Activated CD4-positive, alpha-beta T cell treated with anti-CD3 and anti-CD28 coated beads for 36 hours (primary cell): Measurements from ENCODE around the gene PDXDC1. TPM values are rescaled to one million over a fixed set of nuclear protein-coding genes. Genes with fewer than 3 reads are reported as not detected.
"Not testable (repeated sequence)": the region's sequence is repeated elsewhere in the genome, so short reads cannot be mapped to it uniquely, and the experiment has no call there.

Experiments
- ATAC-seq: fragments of 200-7000 bp; cut with Tn5 transposase; one replicate; pipeline ENCODE4 v1.10.0; 2021; ENCODE audit warnings: mild to moderate bottlenecking, moderate library complexity
- CTCF ChIA-PET: fragments of 350-600 bp; sonication (Branson Sonifier 250); formaldehyde crosslinking; loops from one replicate; lab custom pipeline; 2021; ENCODE audit warnings: antibody characterized with exemption; lab: Charles Lee
- POLR2A ChIA-PET: fragments of 350-600 bp; sonication (Branson Sonifier 250); formaldehyde crosslinking; loops from one replicate; lab custom pipeline; 2021; ENCODE audit warnings: antibody characterized with exemption, inconsistent platforms; lab: Charles Lee
- DNase-seq: peaks from one replicate; pipeline ENCODE4 v3.0.0-alpha.2; 2020
- H3K27ac Mint-ChIP-seq: one replicate; pipeline ENCODE4 v1.8.0; 2021; ENCODE audit warnings: mixed read lengths
- H3K27me3 Mint-ChIP-seq: one replicate; pipeline ENCODE4 v1.8.0; 2021; ENCODE audit warnings: mixed read lengths
- H3K36me3 Mint-ChIP-seq: one replicate; pipeline ENCODE4 v1.8.0; 2021; ENCODE audit warnings: low read depth, mixed read lengths
- H3K4me1 Mint-ChIP-seq: one replicate; pipeline ENCODE4 v1.8.0; 2021; ENCODE audit warnings: mixed read lengths
- H3K4me3 Mint-ChIP-seq: one replicate; pipeline ENCODE4 v1.8.0; 2021; ENCODE audit warnings: mild to moderate bottlenecking, moderate library complexity, mixed read lengths
- H3K9me3 Mint-ChIP-seq: one replicate; pipeline ENCODE4 v1.8.0; 2021; ENCODE audit warnings: low read depth, mixed read lengths
- intact Hi-C, 2 experiments: fragments of 100-400 bp; cut with DNase I in 1 of 2; cut with micrococcal nuclease in 1 of 2; formaldehyde crosslinking; loops; one replicate each; pipeline versions ENCODE4 v1.14.2 to v1.15.1; 2022 to 2024; cut with DNase I, micrococcal nuclease
- total RNA-seq, 2 experiments: library from RNA; stranded (reverse); gene quantifications; one replicate each; pipeline ENCODE4 v1.2.3, GENCODE V29; 2021

Gene PDXDC1
- total RNA-seq, 2 experiments from 2014 or later = 50.6 to 53.9 TPM

- no peak for ATAC-seq
- H3K4me3 Mint-ChIP-seq = no peak overlapping the region
- H3K4me1 Mint-ChIP-seq = peaks cover 23% of the 10 kb centered on the region
- no peaks in the 10 kb centered on the region for H3K9me3 Mint-ChIP-seq
- ChIA-PET POLR2A (interaction anchor here (0.6 to 0.8 kb wide), 2 partner anchors 15 to 36 kb away, joined by 4 to 5 read pairs; partner anchors contain the start of gene RRN3), CTCF (interaction anchor here (0.6 to 7.9 kb wide), 3 partner anchors 12 to 430 kb away, joined by 3 to 39 read pairs (median 4); no protein-coding TSS in a partner anchor)
- H3K27me3 Mint-ChIP-seq = no peaks in the 10 kb centered on the region
- DNase-seq = no peak
- H3K27ac Mint-ChIP-seq = no peak overlapping the region
- peaks cover 33% of the 10 kb centered on the region for H3K36me3 Mint-ChIP-seq
- intact Hi-C loops = loop anchor here in 1 of 2 experiments (10.0 kb wide), 3 partner anchors 97 to 587 kb away; partner anchors contain the start of genes BFAR, MARF1 and PARN
These were observed 83.0 kb downstream of the PDXDC1 start for GRCh38 chr16:15057681-15058417.

- ChIA-PET CTCF (interaction anchor here (7.9 kb wide), 1 partner anchor 13 kb away, joined by 39 read pairs; no protein-coding TSS in a partner anchor), POLR2A (no interaction called here)
- intact Hi-C loops = loop anchor here in 1 of 2 experiments (10.0 kb wide), 3 partner anchors 95 to 585 kb away; partner anchors contain the start of genes BFAR, MARF1 and PARN
- Mint-ChIP-seq H3K27ac (no peak overlapping the region), H3K4me3 (no peak overlapping the region), H3K4me1 (peaks cover 18% of the 10 kb centered on the region), H3K36me3 (peaks cover 39% of the 10 kb centered on the region), H3K9me3 (no peaks in the 10 kb centered on the region), H3K27me3 (no peaks in the 10 kb centered on the region)
- no peak for ATAC-seq
- no peak for DNase-seq
These were observed 84.5 kb downstream of the PDXDC1 start for GRCh38 chr16:15059324-15059723.

GRCh38 chr16:15062085-15062810 is 87.4 kb downstream of the PDXDC1 start:
- DNase-seq, H3K4me3 Mint-ChIP-seq, POLR2A ChIA-PET, H3K4me1 Mint-ChIP-seq, H3K9me3 Mint-ChIP-seq, intact Hi-C loops, H3K27me3 Mint-ChIP-seq: not testable (repeated sequence)
- CTCF ChIA-PET = interaction anchor here (7.9 kb wide), 1 partner anchor 10 kb away, joined by 39 read pairs; no protein-coding TSS in a partner anchor
- ATAC-seq = peak; percentile 89
- Mint-ChIP-seq H3K27ac (peak overlapping the region; percentile 81), H3K36me3 (peaks cover 51% of the 10 kb centered on the region)

GRCh38 chr16:15065961-15066360 is 91.1 kb downstream of the PDXDC1 start:
- H3K27ac Mint-ChIP-seq, CTCF ChIA-PET, H3K27me3 Mint-ChIP-seq, DNase-seq, H3K4me3 Mint-ChIP-seq, POLR2A ChIA-PET, H3K9me3 Mint-ChIP-seq, H3K4me1 Mint-ChIP-seq, intact Hi-C loops, ATAC-seq: not testable (repeated sequence)
- H3K36me3 Mint-ChIP-seq = peaks cover 41% of the 10 kb centered on the region

- POLR2A ChIA-PET, H3K4me1 Mint-ChIP-seq, H3K4me3 Mint-ChIP-seq, ATAC-seq, H3K27ac Mint-ChIP-seq, H3K9me3 Mint-ChIP-seq, CTCF ChIA-PET, DNase-seq, intact Hi-C loops, H3K27me3 Mint-ChIP-seq: not testable (repeated sequence)
- H3K36me3 Mint-ChIP-seq = peaks cover 35% of the 10 kb centered on the region
These were observed 91.9 kb downstream of the PDXDC1 start for GRCh38 chr16:15066690-15067089.

GRCh38 chr16:15071013-15071412 is 96.2 kb downstream of the PDXDC1 start:
- H3K9me3 Mint-ChIP-seq, H3K27ac Mint-ChIP-seq, H3K4me3 Mint-ChIP-seq, H3K27me3 Mint-ChIP-seq, DNase-seq, H3K4me1 Mint-ChIP-seq, ATAC-seq, POLR2A ChIA-PET: not testable (repeated sequence)
- H3K36me3 Mint-ChIP-seq = peaks cover 37% of the 10 kb centered on the region
- intact Hi-C loops = loop anchor here in 1 of 2 experiments (5.0 to 10.0 kb wide), 2 partner anchors 56 to 94 kb away; partner anchors contain the start of gene PDXDC1
- CTCF ChIA-PET = interaction anchor here (4.5 kb wide), 1 partner anchor 11 kb away, joined by 39 read pairs; the partner anchor contains the start of gene NTAN1

GRCh38 chr16:15071916-15072769 is 97.3 kb downstream of the PDXDC1 start:
- ATAC-seq = peak; percentile 66
- intact Hi-C loops = loop anchor here in 1 of 2 experiments (5.0 to 10.0 kb wide), 2 partner anchors 57 to 95 kb away; partner anchors contain the start of gene PDXDC1
- not testable (repeated sequence) for DNase-seq, H3K4me1 Mint-ChIP-seq, H3K4me3 Mint-ChIP-seq, H3K27me3 Mint-ChIP-seq, H3K27ac Mint-ChIP-seq, H3K9me3 Mint-ChIP-seq
- POLR2A ChIA-PET = interaction anchor here (0.6 to 0.7 kb wide), 2 partner anchors 15 to 20 kb away, joined by 3 to 4 read pairs; no protein-coding TSS in a partner anchor
- CTCF ChIA-PET = interaction anchor here (0.6 to 4.5 kb wide), 4 partner anchors 13 to 765 kb away, joined by 3 to 39 read pairs (median 3); partner anchors contain the start of gene NTAN1
- peaks cover 41% of the 10 kb centered on the region for H3K36me3 Mint-ChIP-seq

- ChIA-PET CTCF (interaction anchor here (0.5 to 4.5 kb wide), 3 partner anchors 14 to 423 kb away, joined by 3 to 39 read pairs (median 4); partner anchors contain the start of gene NTAN1), POLR2A (interaction anchor here (0.6 kb wide), 1 partner anchor 16 kb away, joined by 4 read pairs; no protein-coding TSS in a partner anchor)
- Mint-ChIP-seq H3K4me1 (peaks cover 5% of the 10 kb centered on the region), H3K27me3 (no peaks in the 10 kb centered on the region), H3K9me3 (no peaks in the 10 kb centered on the region), H3K27ac (no peak overlapping the region), H3K36me3 (peaks cover 48% of the 10 kb centered on the region), H3K4me3 (no peak overlapping the region)
- ATAC-seq (no peak), DNase-seq (no peak)
- intact Hi-C loops = loop anchor here in 1 of 2 experiments (5.0 to 10.0 kb wide), 2 partner anchors 58 to 96 kb away; partner anchors contain the start of gene PDXDC1
These were observed 98.3 kb downstream of the PDXDC1 start for GRCh38 chr16:15073101-15073500.

GRCh38 chr16:15076161-15076560 is 101.3 kb downstream of the PDXDC1 start:
- peak overlapping the region; percentile 55 for H3K27ac Mint-ChIP-seq
- H3K9me3 Mint-ChIP-seq, DNase-seq, H3K4me3 Mint-ChIP-seq, H3K27me3 Mint-ChIP-seq, CTCF ChIA-PET, H3K4me1 Mint-ChIP-seq: not testable (repeated sequence)
- intact Hi-C loops = loop anchor here in 1 of 2 experiments (10.0 kb wide), 1 partner anchor 61 kb away; no protein-coding TSS in a partner anchor
- ATAC-seq = peak; percentile 78
- peaks cover 60% of the 10 kb centered on the region for H3K36me3 Mint-ChIP-seq
- POLR2A ChIA-PET = interaction anchor here (0.6 kb wide), 1 partner anchor 31 kb away, joined by 4 read pairs; no protein-coding TSS in a partner anchor

GRCh38 chr16:15080883-15081282 is 106.1 kb downstream of the PDXDC1 start:
- H3K9me3 Mint-ChIP-seq, intact Hi-C loops, CTCF ChIA-PET, H3K4me3 Mint-ChIP-seq, H3K27ac Mint-ChIP-seq, H3K27me3 Mint-ChIP-seq, H3K4me1 Mint-ChIP-seq, POLR2A ChIA-PET, ATAC-seq, DNase-seq: not testable (repeated sequence)
- peaks cover 60% of the 10 kb centered on the region for H3K36me3 Mint-ChIP-seq
